CD8-positive, alpha-beta memory T cell (primary cell): ENCODE data around the gene POU4F2. TPM values are rescaled to one million over a fixed set of nuclear protein-coding genes. Genes with fewer than 3 reads are reported as not detected.

Experiments used
- CTCF ChIA-PET: fragments of 350-600 bp; sonication (Branson Sonifier 250); formaldehyde crosslinking; loops from one replicate; lab custom pipeline; 2021; ENCODE audit warnings: antibody characterized with exemption; lab: Charles Lee
- POLR2A ChIA-PET: fragments of 350-600 bp; sonication (Branson Sonifier 250); formaldehyde crosslinking; loops from one replicate; lab custom pipeline; 2021; ENCODE audit warnings: antibody characterized with exemption; lab: Charles Lee
- DNase-seq, 5 donors: peaks; one replicate each; pipeline versions ENCODE4 v3.0.0 to v3.0.0-alpha.2; 2020 to 2022; ENCODE audit warnings: mixed read lengths in 1 of 5
- H3K27ac ChIP-seq: one replicate; pipeline ENCODE4 v1.7.0; 2013; ENCODE audit warnings: low read depth, mild to moderate bottlenecking, low read length, moderate library complexity
- H3K27me3 ChIP-seq: 2 replicates; pipeline ENCODE4 v1.7.0; 2013; ENCODE audit warnings: low read length, mild to moderate bottlenecking; ENCODE audit not compliant: insufficient read depth, poor library complexity, severe bottlenecking
- H3K36me3 ChIP-seq: 2 replicates; pipeline ENCODE4 v1.7.0; 2013; ENCODE audit warnings: mild to moderate bottlenecking, low read length, moderate library complexity; ENCODE audit not compliant: insufficient read depth
- H3K4me1 ChIP-seq: 2 replicates; pipeline ENCODE4 v1.7.0; 2013; ENCODE audit warnings: mild to moderate bottlenecking, low read length, moderate library complexity; ENCODE audit not compliant: insufficient read depth
- H3K4me3 ChIP-seq: 2 replicates; pipeline ENCODE4 v1.7.0; 2013; ENCODE audit warnings: mild to moderate bottlenecking, low read length
- H3K9me3 ChIP-seq: 2 replicates; pipeline ENCODE4 v1.7.0; 2013; ENCODE audit warnings: mild to moderate bottlenecking, low read length
- H3K27ac Mint-ChIP-seq, 8 donors: one replicate each; pipeline ENCODE4 v1.8.0; 2020 to 2021; ENCODE audit warnings: mixed read lengths in 8 of 8, mild to moderate bottlenecking in 6 of 8, inconsistent platforms in 3 of 8, moderate library complexity in 3 of 8
- H3K27me3 Mint-ChIP-seq, 2 donors: one replicate each; pipeline ENCODE4 v1.8.0; 2020 to 2021; ENCODE audit warnings: mixed read lengths in 2 of 2, mild to moderate bottlenecking in 1 of 2, moderate library complexity in 1 of 2
- H3K36me3 Mint-ChIP-seq, 3 donors: one replicate each; pipeline ENCODE4 v1.8.0; 2020 to 2021; ENCODE audit warnings: mixed read lengths in 3 of 3, inconsistent platforms in 1 of 3, mild to moderate bottlenecking in 1 of 3
- H3K4me1 Mint-ChIP-seq, 3 donors: one replicate each; pipeline ENCODE4 v1.8.0; 2020 to 2021; ENCODE audit warnings: mixed read lengths in 3 of 3, inconsistent platforms in 1 of 3, mild to moderate bottlenecking in 1 of 3
- H3K4me3 Mint-ChIP-seq, 7 donors: one replicate each; pipeline ENCODE4 v1.8.0; 2020 to 2021; ENCODE audit warnings: mixed read lengths in 7 of 7, mild to moderate bottlenecking in 6 of 7, moderate library complexity in 4 of 7, inconsistent platforms in 2 of 7
- H3K9me3 Mint-ChIP-seq, 5 donors: one replicate each; pipeline ENCODE4 v1.8.0; 2020 to 2022; ENCODE audit warnings: mixed read lengths in 5 of 5, mild to moderate bottlenecking in 3 of 5, moderate library complexity in 2 of 5, inconsistent platforms in 1 of 5
- polyA plus RNA-seq: library from polyadenylated mRNA; unstranded; fragments of 300-500 nt; fragmentation: Illumina TruSeq; gene quantifications from one replicate; pipeline ENCODE4 v1.2.3, GENCODE V29; 2021
- total RNA-seq, 2 experiments: library from RNA; stranded (reverse); gene quantifications; one replicate each; pipeline ENCODE4 v1.2.3, GENCODE V29; 2021

The POU4F2 gene
- total and polyA plus RNA-seq, 3 experiments from 2014 or later: not detected

- Mint-ChIP-seq H3K36me3 (no peaks in the 10 kb centered on the region), H3K27ac (no peak overlapping the region), H3K9me3 (peaks cover under 1 to 9% (median 5%) of the 10 kb centered on the region in 5 donors), H3K4me3 (no peak overlapping the region), H3K4me1 (peaks cover 0 to 4% (median 0%) of the 10 kb centered on the region in 3 donors), H3K27me3 (peaks cover 38 to 84% of the 10 kb centered on the region in 2 donors)
- Histone ChIP-seq H3K36me3 (no peaks in the 10 kb centered on the region), H3K4me3 (no peak overlapping the region), H3K27ac (no peak overlapping the region), H3K9me3 (no peaks in the 10 kb centered on the region), H3K27me3 (peaks cover 10% of the 10 kb centered on the region), H3K4me1 (no peaks in the 10 kb centered on the region)
- ChIA-PET POLR2A (no interaction called here), CTCF (no interaction called here)
- no peak for DNase-seq
Observed at GRCh38 chr4:146646593-146647325, 8.1 kb downstream of the POU4F2 start.

DNA sequence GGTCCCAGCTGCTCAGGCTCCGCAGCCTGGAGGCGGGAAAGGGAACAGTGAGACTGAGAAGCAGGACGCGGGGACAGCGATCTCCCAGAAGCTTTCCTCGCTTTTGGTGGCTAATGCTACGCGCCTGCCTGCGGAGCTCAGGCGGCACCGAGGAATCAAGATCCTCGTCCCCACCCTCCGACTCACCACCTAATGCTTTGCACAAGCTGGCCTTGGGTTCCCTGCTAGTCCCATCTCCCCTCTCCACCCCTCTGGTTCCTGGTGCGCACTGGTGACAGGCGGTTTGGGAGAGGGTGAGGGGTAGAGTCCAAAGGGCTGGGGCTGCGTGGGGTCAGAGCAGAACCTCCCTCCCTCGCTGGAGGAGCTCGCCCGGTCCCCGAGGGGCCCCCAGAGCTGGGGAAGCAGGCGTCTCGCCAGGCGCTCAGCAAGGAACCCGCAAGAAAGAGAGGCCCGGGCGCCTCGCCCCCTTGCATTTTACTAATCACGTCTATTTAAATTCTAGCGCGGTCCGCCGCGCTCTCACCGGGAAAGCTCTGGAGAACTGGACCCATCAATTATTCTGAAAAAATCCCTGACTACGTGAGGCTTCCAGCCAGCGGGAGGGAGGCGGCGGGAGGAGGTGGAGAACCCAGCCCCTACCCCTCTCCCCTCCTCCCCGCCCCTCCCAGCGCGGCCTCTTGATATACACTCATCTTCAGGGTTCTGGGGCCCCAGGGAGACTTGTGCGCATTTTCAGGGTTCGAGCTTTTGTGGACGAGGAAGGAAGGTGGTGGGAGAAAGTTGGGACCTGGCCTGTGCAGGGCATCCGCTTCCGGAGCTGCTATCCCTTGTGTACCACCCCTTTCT, 9.1 kb downstream of the POU4F2 start:
- ChIA-PET POLR2A (no interaction called here), CTCF (no interaction called here)
- Histone ChIP-seq H3K27me3 (peaks cover 10% of the 10 kb centered on the region), H3K9me3 (no peaks in the 10 kb centered on the region), H3K4me1 (no peaks in the 10 kb centered on the region), H3K4me3 (no peak overlapping the region), H3K36me3 (no peaks in the 10 kb centered on the region), H3K27ac (no peak overlapping the region)
- peaks cover 0 to 9% (median 3%) of the 10 kb centered on the region in 5 donors for H3K9me3 Mint-ChIP-seq
- no peak for DNase-seq
- H3K4me3 Mint-ChIP-seq: no peak overlapping the region
- peaks cover 0 to 4% (median 0%) of the 10 kb centered on the region in 3 donors for H3K4me1 Mint-ChIP-seq
- H3K36me3 Mint-ChIP-seq: no peaks in the 10 kb centered on the region
- no peak overlapping the region for H3K27ac Mint-ChIP-seq
- H3K27me3 Mint-ChIP-seq: peaks cover 40 to 83% of the 10 kb centered on the region in 2 donors

- Mint-ChIP-seq H3K9me3 (peaks cover 0 to 9% (median 3%) of the 10 kb centered on the region in 5 donors), H3K36me3 (no peaks in the 10 kb centered on the region), H3K27me3 (peaks cover 39 to 83% of the 10 kb centered on the region in 2 donors), H3K4me3 (no peak overlapping the region), H3K27ac (no peak overlapping the region), H3K4me1 (peaks cover 0 to 4% (median 0%) of the 10 kb centered on the region in 3 donors)
- POLR2A ChIA-PET: no interaction called here
- Histone ChIP-seq H3K9me3 (no peaks in the 10 kb centered on the region), H3K27me3 (peaks cover 10% of the 10 kb centered on the region), H3K4me1 (no peaks in the 10 kb centered on the region), H3K36me3 (no peaks in the 10 kb centered on the region), H3K27ac (no peak overlapping the region), H3K4me3 (no peak overlapping the region)
- DNase-seq: no peak
- CTCF ChIA-PET: no interaction called here
Observed at GRCh38 chr4:146648461-146648783, 9.7 kb downstream of the POU4F2 start.

DNA sequence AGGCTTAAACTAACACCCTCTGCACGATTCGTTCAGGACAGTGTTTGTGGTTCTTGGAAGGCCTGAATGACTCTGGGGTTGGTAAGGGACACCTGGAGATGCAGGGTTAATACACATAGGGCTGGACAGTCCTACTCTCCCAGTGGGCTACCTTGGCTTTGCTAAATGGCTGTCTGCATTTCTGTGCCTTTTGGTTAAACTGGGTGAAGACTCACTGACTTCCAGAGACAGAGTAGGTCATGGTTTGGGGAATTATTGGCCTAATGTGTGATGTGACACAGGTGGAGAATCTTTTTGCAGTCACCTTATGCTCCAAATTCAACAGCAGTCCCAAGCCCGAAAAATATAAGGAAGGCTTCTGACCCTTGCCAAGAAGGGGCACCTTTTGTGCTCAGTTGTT, 10.5 kb downstream of the POU4F2 start:
- CTCF ChIA-PET: no interaction called here
- DNase-seq: no peak
- H3K4me3 Mint-ChIP-seq: peak overlapping the region in 1 of 7 donors; percentile 11

GRCh38 chr4:146650034-146650433, 11.3 kb downstream of the POU4F2 start:
- no peak overlapping the region for H3K27ac ChIP-seq
- H3K4me1 Mint-ChIP-seq: peaks cover 4 to 12% (median 6%) of the 10 kb centered on the region in 3 donors
- no peaks in the 10 kb centered on the region for H3K4me1 ChIP-seq
- H3K36me3 ChIP-seq: no peaks in the 10 kb centered on the region
- no peak overlapping the region for H3K4me3 ChIP-seq
- H3K27ac Mint-ChIP-seq: no peak overlapping the region
- H3K27me3 Mint-ChIP-seq: peaks cover 51 to 81% of the 10 kb centered on the region in 2 donors
- no peak for DNase-seq
- peaks cover 0 to 4% (median 0%) of the 10 kb centered on the region in 5 donors for H3K9me3 Mint-ChIP-seq
- CTCF ChIA-PET: no interaction called here
- no peaks in the 10 kb centered on the region for H3K36me3 Mint-ChIP-seq
- H3K27me3 ChIP-seq: peaks cover 10% of the 10 kb centered on the region
- no peaks in the 10 kb centered on the region for H3K9me3 ChIP-seq
- POLR2A ChIA-PET: no interaction called here
- H3K4me3 Mint-ChIP-seq: no peak overlapping the region

More for the DNA sequence above, 10.5 kb downstream of the POU4F2 start:
- Mint-ChIP-seq H3K4me1 (peaks cover 0 to 7% (median under 1%) of the 10 kb centered on the region in 3 donors), H3K36me3 (no peaks in the 10 kb centered on the region), H3K9me3 (peaks cover 0 to 7% (median 3%) of the 10 kb centered on the region in 5 donors), H3K27ac (no peak overlapping the region), H3K27me3 (peaks cover 48 to 83% of the 10 kb centered on the region in 2 donors)
- Histone ChIP-seq H3K27me3 (peaks cover 10% of the 10 kb centered on the region), H3K27ac (no peak overlapping the region), H3K36me3 (no peaks in the 10 kb centered on the region), H3K9me3 (no peaks in the 10 kb centered on the region), H3K4me1 (no peaks in the 10 kb centered on the region), H3K4me3 (no peak overlapping the region)
- POLR2A ChIA-PET: no interaction called here

- no peaks in the 10 kb centered on the region for H3K4me1 ChIP-seq
- no peak overlapping the region for H3K27ac ChIP-seq
- Mint-ChIP-seq H3K27me3 (peaks cover 34 to 86% of the 10 kb centered on the region in 2 donors), H3K36me3 (no peaks in the 10 kb centered on the region), H3K27ac (no peak overlapping the region), H3K4me3 (peak overlapping the region; percentile 37 to 84 (median 75)), H3K9me3 (peaks cover 0 to 3% (median 0%) of the 10 kb centered on the region in 5 donors), H3K4me1 (peaks cover 4 to 16% (median 14%) of the 10 kb centered on the region in 3 donors)
- no peak for DNase-seq
- H3K27me3 ChIP-seq: peaks cover 10% of the 10 kb centered on the region
- ChIA-PET POLR2A (no interaction called here), CTCF (no interaction called here)
- no peaks in the 10 kb centered on the region for H3K9me3 ChIP-seq
- no peak overlapping the region for H3K4me3 ChIP-seq
- no peaks in the 10 kb centered on the region for H3K36me3 ChIP-seq
Observed at GRCh38 chr4:146654687-146655520, 16.2 kb downstream of the POU4F2 start.

- Histone ChIP-seq H3K4me1 (no peaks in the 10 kb centered on the region), H3K4me3 (no peak overlapping the region), H3K27ac (no peak overlapping the region), H3K27me3 (peaks cover 5% of the 10 kb centered on the region), H3K36me3 (no peaks in the 10 kb centered on the region), H3K9me3 (no peaks in the 10 kb centered on the region)
- no peak for DNase-seq
- H3K4me1 Mint-ChIP-seq: peaks cover 4 to 16% (median 14%) of the 10 kb centered on the region in 3 donors
- H3K36me3 Mint-ChIP-seq: no peaks in the 10 kb centered on the region
- H3K27ac Mint-ChIP-seq: peak overlapping the region in 1 of 8 donors; percentile 27
- POLR2A ChIA-PET: no interaction called here
- H3K9me3 Mint-ChIP-seq: peaks cover 0 to 3% (median 0%) of the 10 kb centered on the region in 5 donors
- peak overlapping the region in 5 of 7 donors; percentile 26 to 67 (median 45) for H3K4me3 Mint-ChIP-seq
- peaks cover 33 to 88% of the 10 kb centered on the region in 2 donors for H3K27me3 Mint-ChIP-seq
- CTCF ChIA-PET: no interaction called here
Observed at GRCh38 chr4:146655521-146655856, 16.8 kb downstream of the POU4F2 start.
